ENCODE measurements around the gene P2RX6. TPM values are rescaled to one million over a fixed set of nuclear protein-coding genes. Genes with fewer than 3 reads are reported as not detected.
"Not testable (repeated sequence)": the region's sequence is repeated elsewhere in the genome, so short reads cannot be mapped to it uniquely, and the experiment has no call there.

The P2RX6 gene
- total RNA-seq, 2 donors from 2014 or later: 1.0 to 5.4 TPM

- TF ChIP-seq, protein P1, sequence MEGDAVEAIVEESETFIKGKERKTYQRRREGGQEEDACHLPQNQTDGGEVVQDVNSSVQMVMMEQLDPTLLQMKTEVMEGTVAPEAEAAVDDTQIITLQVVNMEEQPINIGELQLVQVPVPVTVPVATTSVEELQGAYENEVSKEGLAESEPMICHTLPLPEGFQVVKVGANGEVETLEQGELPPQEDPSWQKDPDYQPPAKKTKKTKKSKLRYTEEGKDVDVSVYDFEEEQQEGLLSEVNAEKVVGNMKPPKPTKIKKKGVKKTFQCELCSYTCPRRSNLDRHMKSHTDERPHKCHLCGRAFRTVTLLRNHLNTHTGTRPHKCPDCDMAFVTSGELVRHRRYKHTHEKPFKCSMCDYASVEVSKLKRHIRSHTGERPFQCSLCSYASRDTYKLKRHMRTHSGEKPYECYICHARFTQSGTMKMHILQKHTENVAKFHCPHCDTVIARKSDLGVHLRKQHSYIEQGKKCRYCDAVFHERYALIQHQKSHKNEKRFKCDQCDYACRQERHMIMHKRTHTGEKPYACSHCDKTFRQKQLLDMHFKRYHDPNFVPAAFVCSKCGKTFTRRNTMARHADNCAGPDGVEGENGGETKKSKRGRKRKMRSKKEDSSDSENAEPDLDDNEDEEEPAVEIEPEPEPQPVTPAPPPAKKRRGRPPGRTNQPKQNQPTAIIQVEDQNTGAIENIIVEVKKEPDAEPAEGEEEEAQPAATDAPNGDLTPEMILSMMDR (IDR thresholded peaks at IDR 0.05): no peak
Observed at GRCh38 chr22:20968281-20968977, 46.5 kb upstream of the P2RX6 start.

GRCh38 chr22:20970939-20971657 is 43.9 kb upstream of the P2RX6 start:
- peaks cover 0 to 4% of the 10 kb centered on the region in 2 donors for H3K4me1 ChIP-seq
- DNase-seq (ENCODE audit: low spot score): no peak
- no peaks in the 10 kb centered on the region for H3K27me3 ChIP-seq
- TF ChIP-seq, protein P1 (IDR thresholded peaks at IDR 0.05): no peak
- H3K27ac ChIP-seq: no peak overlapping the region
- no peaks in the 10 kb centered on the region for H3K9me3 ChIP-seq
- no peaks in the 10 kb centered on the region for H3K36me3 ChIP-seq
- H3K4me3 ChIP-seq: no peak overlapping the region

More at GRCh38 chr22:20968281-20968977, 46.5 kb upstream of the P2RX6 start:
- H3K27me3 ChIP-seq: no peaks in the 10 kb centered on the region
- H3K36me3 ChIP-seq: no peaks in the 10 kb centered on the region
- H3K9me3 ChIP-seq: no peaks in the 10 kb centered on the region
- H3K27ac ChIP-seq: no peak overlapping the region
- no peak overlapping the region for H3K4me3 ChIP-seq
- H3K4me1 ChIP-seq: peaks cover 0 to 11% of the 10 kb centered on the region in 2 donors
- DNase-seq (ENCODE audit: low spot score): no peak

DNA sequence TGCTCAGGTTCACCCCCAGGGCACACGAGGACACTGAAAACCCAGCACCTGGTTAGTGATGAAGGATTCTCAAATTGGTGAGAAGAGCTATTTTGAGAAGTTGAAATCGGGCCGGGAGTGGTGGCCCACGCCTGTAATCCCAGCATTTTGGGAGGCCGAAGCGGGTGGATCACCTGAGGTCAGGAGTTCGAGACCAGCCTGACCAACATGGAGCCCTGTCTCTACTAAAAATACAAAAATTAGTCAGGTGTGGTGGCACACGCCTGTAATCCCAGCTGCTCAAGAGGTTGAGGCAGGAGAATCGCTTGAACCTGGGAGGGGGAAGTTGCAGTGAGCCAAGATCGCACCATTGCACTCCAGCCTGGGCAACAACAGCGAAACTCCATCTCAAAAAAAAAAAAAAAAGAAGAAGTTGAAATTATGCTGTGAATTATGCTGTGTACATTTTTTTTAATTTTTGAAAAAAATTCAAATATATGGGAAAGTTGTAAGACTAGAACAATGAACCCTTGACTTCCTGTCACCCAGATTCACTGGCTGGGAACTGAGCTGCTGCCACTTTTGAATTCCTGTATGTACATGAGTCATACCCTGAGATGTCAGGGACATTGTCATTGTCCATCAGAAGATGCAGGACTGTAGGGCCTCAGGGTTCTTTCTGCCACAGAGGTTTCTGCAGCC is 42.8 kb upstream of the P2RX6 start:
- not testable (repeated sequence) for H3K4me3 ChIP-seq; H3K9me3 ChIP-seq; H3K36me3 ChIP-seq; H3K4me1 ChIP-seq; DNase-seq (ENCODE audit: low spot score); H3K27ac ChIP-seq; H3K27me3 ChIP-seq

- Histone ChIP-seq H3K36me3 (no peaks in the 10 kb centered on the region), H3K4me1 (peaks cover 0 to 4% of the 10 kb centered on the region in 2 donors), H3K4me3 (no peak overlapping the region), H3K27me3 (no peaks in the 10 kb centered on the region), H3K9me3 (peaks cover 0 to under 1% of the 10 kb centered on the region in 2 donors), H3K27ac (no peak overlapping the region)
- TF ChIP-seq, protein P1 (IDR thresholded peaks at IDR 0.05): no peak
- DNase-seq (ENCODE audit: low spot score): no peak
Observed at GRCh38 chr22:20972933-20973577, 41.9 kb upstream of the P2RX6 start.

GRCh38 chr22:20973634-20974286 is 41.2 kb upstream of the P2RX6 start:
- peaks cover 0 to under 1% of the 10 kb centered on the region in 2 donors for H3K4me1 ChIP-seq
- H3K4me3 ChIP-seq: no peak overlapping the region
- no peak overlapping the region for H3K27ac ChIP-seq
- TF ChIP-seq, protein P1 (IDR thresholded peaks at IDR 0.05): no peak
- H3K9me3 ChIP-seq: peaks cover 0 to 7% of the 10 kb centered on the region in 2 donors
- no peak for DNase-seq (ENCODE audit: low spot score)
- H3K27me3 ChIP-seq: no peaks in the 10 kb centered on the region
- no peaks in the 10 kb centered on the region for H3K36me3 ChIP-seq
